SK-N-SH treated with all-trans-retinoic acid at 6 μM for 48 hours (cell line): ENCODE data around the gene SFT2D2.

Source experiments
- ATAC-seq: fragments of 200-7000 bp; cut with Tn5 transposase; 3 replicates; pipeline ENCODE4 v1.9.1; 2020; ENCODE audit warnings: mild to moderate bottlenecking, moderate library complexity
- ARNTL ChIP-seq: fragments of 450-650 bp; formaldehyde crosslinking; IDR thresholded peaks from 2 replicates; pipeline ENCODE4 v1.5.0; 2020; ENCODE audit warnings: low read depth, mild to moderate bottlenecking, moderate library complexity, borderline replicate concordance
- BACH2 ChIP-seq: fragments of 250-450 bp; sonication (Bioruptor Pico); IDR thresholded peaks from 2 replicates; pipeline ENCODE4 v1.9.0; 2021; ENCODE audit warnings: mild to moderate bottlenecking, borderline replicate concordance
- CSDC2 ChIP-seq: fragments of 250-450 bp; sonication (Bioruptor Pico); IDR thresholded peaks from 2 replicates; pipeline ENCODE4 v1.5.0; 2020; ENCODE audit warnings: mild to moderate bottlenecking, moderate library complexity
- GLIS3 ChIP-seq: fragments of 250-450 bp; sonication (Bioruptor Pico); IDR thresholded peaks from 2 replicates; pipeline ENCODE4 v1.5.0; 2020; ENCODE audit warnings: mild to moderate bottlenecking, moderate library complexity
- ISL1 ChIP-seq: fragments of 250-450 bp; sonication (Bioruptor Pico); IDR thresholded peaks from 2 replicates; pipeline ENCODE4 v2.1.2; 2022; ENCODE audit warnings: mild to moderate bottlenecking, moderate library complexity
- OSR1 ChIP-seq: fragments of 250-450 bp; sonication (Bioruptor Pico); IDR thresholded peaks from 2 replicates; pipeline ENCODE4 v1.8.0; 2022; ENCODE audit warnings: moderate library complexity, mild to moderate bottlenecking, inconsistent platforms
- PPARA ChIP-seq: fragments of 250-450 bp; sonication (Bioruptor Pico); IDR thresholded peaks from 2 replicates; pipeline ENCODE4 v1.5.0; 2020; ENCODE audit warnings: mild to moderate bottlenecking, borderline replicate concordance
- RARB ChIP-seq: fragments of 250-450 bp; sonication (Bioruptor Pico); IDR thresholded peaks from 2 replicates; pipeline ENCODE4 v1.8.0; 2021; ENCODE audit warnings: mild to moderate bottlenecking, moderate library complexity
- SNAI2 ChIP-seq: fragments of 250-450 bp; sonication (Bioruptor Pico); IDR thresholded peaks from 2 replicates; pipeline ENCODE4 v1.5.0; 2020; ENCODE audit warnings: mild to moderate bottlenecking, moderate library complexity
- TCF4 ChIP-seq: fragments of 250-450 bp; sonication (Bioruptor Pico); IDR thresholded peaks from 2 replicates; pipeline ENCODE4 v1.8.0; 2021; ENCODE audit warnings: mild to moderate bottlenecking, moderate library complexity, borderline replicate concordance
- TOX ChIP-seq: fragments of 250-450 bp; sonication (Bioruptor Pico); IDR thresholded peaks from 2 replicates; pipeline ENCODE4 v1.8.0; 2021; ENCODE audit warnings: mild to moderate bottlenecking, moderate library complexity, borderline replicate concordance
- ZC3H10 ChIP-seq: fragments of 250-450 bp; sonication (Bioruptor Pico); IDR thresholded peaks from 2 replicates; pipeline ENCODE4 v1.5.1; 2021; ENCODE audit warnings: mild to moderate bottlenecking, moderate library complexity
- ZFP3 ChIP-seq: fragments of 250-450 bp; sonication (Bioruptor Pico); IDR thresholded peaks from 2 replicates; pipeline ENCODE4 v1.5.0; 2020; ENCODE audit warnings: mild to moderate bottlenecking, moderate library complexity
- ZFP30 ChIP-seq: fragments of 450-650 bp; formaldehyde crosslinking; IDR thresholded peaks from 2 replicates; pipeline ENCODE4 v1.5.0; 2022; ENCODE audit warnings: mild to moderate bottlenecking, moderate library complexity
- ZNF565 ChIP-seq: fragments of 450-650 bp; formaldehyde crosslinking; conservative IDR thresholded peaks from 2 replicates; pipeline ENCODE4 v1.5.0; 2020; ENCODE audit warnings: low read depth, mild to moderate bottlenecking, moderate library complexity
- ZNF8 ChIP-seq: fragments of 450-650 bp; formaldehyde crosslinking; IDR thresholded peaks from 2 replicates; pipeline ENCODE4 v1.5.0; 2020; ENCODE audit warnings: mild to moderate bottlenecking, moderate library complexity
- TF ChIP-seq, protein P1 (sequence below): fragments of 250-450 bp; sonication (Bioruptor Pico); IDR thresholded peaks from 2 replicates; pipeline ENCODE4 v1.8.0; 2020; ENCODE audit warnings: mild to moderate bottlenecking, moderate library complexity, borderline replicate concordance
- TF ChIP-seq, protein P2 (sequence below): fragments of 250-450 bp; sonication (Bioruptor Pico); IDR thresholded peaks from 2 replicates; pipeline ENCODE4 v1.5.1; 2020; ENCODE audit warnings: low read depth, mild to moderate bottlenecking, moderate library complexity
- TF ChIP-seq, protein P3 (sequence below): fragments of 250-450 bp; sonication (Bioruptor Pico); IDR thresholded peaks from 2 replicates; pipeline ENCODE4 v1.5.0; 2020; ENCODE audit warnings: mild to moderate bottlenecking, moderate library complexity
- TF ChIP-seq, protein P4 (sequence below): fragments of 250-450 bp; sonication (Bioruptor Pico); IDR thresholded peaks from 2 replicates; pipeline ENCODE4 v1.8.0; 2021; ENCODE audit warnings: low read depth, mild to moderate bottlenecking, moderate library complexity, borderline replicate concordance
- TF ChIP-seq, protein P5 (sequence below): fragments of 250-450 bp; sonication (Bioruptor Pico); IDR thresholded peaks from 2 replicates; pipeline ENCODE4 v1.5.1; 2021; ENCODE audit warnings: mild to moderate bottlenecking, moderate library complexity

SFT2D2 gene

DNA sequence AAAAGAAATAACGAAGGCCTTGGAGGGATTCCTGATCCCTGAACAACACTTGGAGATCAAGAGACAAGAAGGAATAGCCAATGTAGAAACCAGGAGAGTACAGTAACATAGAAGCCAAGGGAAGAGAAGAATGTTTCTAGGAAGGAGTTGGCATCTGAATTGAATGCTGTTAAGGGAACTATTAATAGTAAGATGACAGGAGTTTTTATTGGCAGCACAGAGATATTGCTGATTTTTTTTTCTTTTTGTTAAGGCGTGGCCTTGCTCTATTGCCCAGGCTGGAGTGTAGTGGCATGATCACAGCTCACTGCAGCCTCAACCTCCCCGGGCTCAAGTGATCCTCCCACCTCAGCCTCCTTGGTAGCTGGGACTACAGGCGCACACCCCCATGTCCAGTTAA lies 9.6 kb upstream of the SFT2D2 start:
- ATAC-seq = no peak
- TF ChIP-seq, protein P1, sequence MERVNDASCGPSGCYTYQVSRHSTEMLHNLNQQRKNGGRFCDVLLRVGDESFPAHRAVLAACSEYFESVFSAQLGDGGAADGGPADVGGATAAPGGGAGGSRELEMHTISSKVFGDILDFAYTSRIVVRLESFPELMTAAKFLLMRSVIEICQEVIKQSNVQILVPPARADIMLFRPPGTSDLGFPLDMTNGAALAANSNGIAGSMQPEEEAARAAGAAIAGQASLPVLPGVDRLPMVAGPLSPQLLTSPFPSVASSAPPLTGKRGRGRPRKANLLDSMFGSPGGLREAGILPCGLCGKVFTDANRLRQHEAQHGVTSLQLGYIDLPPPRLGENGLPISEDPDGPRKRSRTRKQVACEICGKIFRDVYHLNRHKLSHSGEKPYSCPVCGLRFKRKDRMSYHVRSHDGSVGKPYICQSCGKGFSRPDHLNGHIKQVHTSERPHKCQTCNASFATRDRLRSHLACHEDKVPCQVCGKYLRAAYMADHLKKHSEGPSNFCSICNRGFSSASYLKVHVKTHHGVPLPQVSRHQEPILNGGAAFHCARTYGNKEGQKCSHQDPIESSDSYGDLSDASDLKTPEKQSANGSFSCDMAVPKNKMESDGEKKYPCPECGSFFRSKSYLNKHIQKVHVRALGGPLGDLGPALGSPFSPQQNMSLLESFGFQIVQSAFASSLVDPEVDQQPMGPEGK = no peak
- TF ChIP-seq, protein P2, sequence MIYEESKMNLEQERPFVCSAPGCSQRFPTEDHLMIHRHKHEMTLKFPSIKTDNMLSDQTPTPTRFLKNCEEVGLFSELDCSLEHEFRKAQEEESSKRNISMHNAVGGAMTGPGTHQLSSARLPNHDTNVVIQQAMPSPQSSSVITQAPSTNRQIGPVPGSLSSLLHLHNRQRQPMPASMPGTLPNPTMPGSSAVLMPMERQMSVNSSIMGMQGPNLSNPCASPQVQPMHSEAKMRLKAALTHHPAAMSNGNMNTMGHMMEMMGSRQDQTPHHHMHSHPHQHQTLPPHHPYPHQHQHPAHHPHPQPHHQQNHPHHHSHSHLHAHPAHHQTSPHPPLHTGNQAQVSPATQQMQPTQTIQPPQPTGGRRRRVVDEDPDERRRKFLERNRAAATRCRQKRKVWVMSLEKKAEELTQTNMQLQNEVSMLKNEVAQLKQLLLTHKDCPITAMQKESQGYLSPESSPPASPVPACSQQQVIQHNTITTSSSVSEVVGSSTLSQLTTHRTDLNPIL (CRISPR knock-in tag) = no peak
- TF ChIP-seq ZNF565 (CRISPR knock-in tag) = no peak

DNA sequence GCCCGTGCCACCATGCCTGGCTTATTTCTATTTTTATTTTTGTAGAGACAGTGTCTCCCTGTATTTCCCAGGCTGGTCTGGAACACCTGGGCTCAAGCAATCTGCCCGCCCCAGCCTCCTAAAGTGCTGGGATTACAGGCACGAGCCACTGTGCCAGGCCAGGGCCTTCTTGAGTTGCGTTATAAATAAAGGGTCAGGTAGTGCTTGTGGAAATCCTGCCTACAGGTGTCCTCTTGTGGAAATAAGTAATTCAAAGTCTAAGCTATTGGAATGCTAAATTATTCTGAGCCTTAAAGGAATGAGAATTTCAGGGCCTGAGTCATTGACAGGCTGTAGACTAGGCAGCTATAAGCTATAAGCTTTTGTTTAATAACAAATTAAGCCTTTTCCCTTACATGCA lies 8.1 kb upstream of the SFT2D2 start:
- TF ChIP-seq RARB (CRISPR knock-in tag) (no peak), CSDC2 (CRISPR knock-in tag) (no peak), SNAI2 (CRISPR knock-in tag) (no peak), BACH2 (CRISPR knock-in tag) (no peak), ZNF565 (CRISPR knock-in tag) (no peak), TCF4 (CRISPR knock-in tag) (no peak), PPARA (CRISPR knock-in tag) (no peak), ZFP3 (no peak), ISL1 (CRISPR knock-in tag) (no peak), ZNF8 (CRISPR knock-in tag) (no peak), OSR1 (CRISPR knock-in tag) (no peak), ARNTL (no peak), TOX (CRISPR knock-in tag) (no peak)
- TF ChIP-seq, protein P3, sequence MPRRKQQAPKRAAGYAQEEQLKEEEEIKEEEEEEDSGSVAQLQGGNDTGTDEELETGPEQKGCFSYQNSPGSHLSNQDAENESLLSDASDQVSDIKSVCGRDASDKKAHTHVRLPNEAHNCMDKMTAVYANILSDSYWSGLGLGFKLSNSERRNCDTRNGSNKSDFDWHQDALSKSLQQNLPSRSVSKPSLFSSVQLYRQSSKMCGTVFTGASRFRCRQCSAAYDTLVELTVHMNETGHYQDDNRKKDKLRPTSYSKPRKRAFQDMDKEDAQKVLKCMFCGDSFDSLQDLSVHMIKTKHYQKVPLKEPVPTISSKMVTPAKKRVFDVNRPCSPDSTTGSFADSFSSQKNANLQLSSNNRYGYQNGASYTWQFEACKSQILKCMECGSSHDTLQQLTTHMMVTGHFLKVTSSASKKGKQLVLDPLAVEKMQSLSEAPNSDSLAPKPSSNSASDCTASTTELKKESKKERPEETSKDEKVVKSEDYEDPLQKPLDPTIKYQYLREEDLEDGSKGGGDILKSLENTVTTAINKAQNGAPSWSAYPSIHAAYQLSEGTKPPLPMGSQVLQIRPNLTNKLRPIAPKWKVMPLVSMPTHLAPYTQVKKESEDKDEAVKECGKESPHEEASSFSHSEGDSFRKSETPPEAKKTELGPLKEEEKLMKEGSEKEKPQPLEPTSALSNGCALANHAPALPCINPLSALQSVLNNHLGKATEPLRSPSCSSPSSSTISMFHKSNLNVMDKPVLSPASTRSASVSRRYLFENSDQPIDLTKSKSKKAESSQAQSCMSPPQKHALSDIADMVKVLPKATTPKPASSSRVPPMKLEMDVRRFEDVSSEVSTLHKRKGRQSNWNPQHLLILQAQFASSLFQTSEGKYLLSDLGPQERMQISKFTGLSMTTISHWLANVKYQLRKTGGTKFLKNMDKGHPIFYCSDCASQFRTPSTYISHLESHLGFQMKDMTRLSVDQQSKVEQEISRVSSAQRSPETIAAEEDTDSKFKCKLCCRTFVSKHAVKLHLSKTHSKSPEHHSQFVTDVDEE (CRISPR knock-in tag) = no peak
- TF ChIP-seq, protein P1 = no peak
- TF ChIP-seq, protein P4, sequence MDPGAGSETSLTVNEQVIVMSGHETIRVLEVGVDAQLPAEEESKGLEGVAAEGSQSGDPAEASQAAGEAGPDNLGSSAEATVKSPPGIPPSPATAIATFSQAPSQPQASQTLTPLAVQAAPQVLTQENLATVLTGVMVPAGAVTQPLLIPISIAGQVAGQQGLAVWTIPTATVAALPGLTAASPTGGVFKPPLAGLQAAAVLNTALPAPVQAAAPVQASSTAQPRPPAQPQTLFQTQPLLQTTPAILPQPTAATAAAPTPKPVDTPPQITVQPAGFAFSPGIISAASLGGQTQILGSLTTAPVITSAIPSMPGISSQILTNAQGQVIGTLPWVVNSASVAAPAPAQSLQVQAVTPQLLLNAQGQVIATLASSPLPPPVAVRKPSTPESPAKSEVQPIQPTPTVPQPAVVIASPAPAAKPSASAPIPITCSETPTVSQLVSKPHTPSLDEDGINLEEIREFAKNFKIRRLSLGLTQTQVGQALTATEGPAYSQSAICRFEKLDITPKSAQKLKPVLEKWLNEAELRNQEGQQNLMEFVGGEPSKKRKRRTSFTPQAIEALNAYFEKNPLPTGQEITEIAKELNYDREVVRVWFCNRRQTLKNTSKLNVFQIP = no peak
- peak; percentile 36; the same call in 1 of the 3 replicates for ATAC-seq

DNA sequence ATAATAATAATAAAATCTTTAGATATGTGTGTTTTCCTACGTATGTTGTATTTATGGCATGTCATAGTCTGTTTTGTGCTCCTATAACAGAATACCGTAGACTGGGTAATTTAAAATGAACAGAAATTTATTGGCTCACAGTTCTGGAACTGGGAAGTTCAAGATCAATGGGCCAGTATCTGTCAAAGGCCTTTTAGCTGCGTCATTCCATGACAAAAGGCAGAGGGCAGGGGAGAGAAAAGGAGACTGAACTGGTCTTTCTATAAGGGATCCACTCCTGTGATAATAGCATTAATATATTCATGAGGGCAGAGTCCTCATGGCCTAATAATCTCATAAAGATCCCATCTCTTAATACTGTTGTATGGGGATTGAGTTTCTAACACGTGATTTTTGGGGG lies 7.1 kb upstream of the SFT2D2 start:
- ATAC-seq = no peak
- no peak for TF ChIP-seq ZNF565 (CRISPR knock-in tag)
- TF ChIP-seq, protein P1 = no peak
- no peak for TF ChIP-seq RARB (CRISPR knock-in tag)
- TF ChIP-seq, protein P4 = no peak
- TF ChIP-seq, protein P2 (CRISPR knock-in tag) = no peak
- TF ChIP-seq BACH2 (CRISPR knock-in tag) = no peak
- TF ChIP-seq ZFP30 (CRISPR knock-in tag) = no peak
- no peak for TF ChIP-seq ARNTL
- TF ChIP-seq ZFP3 = no peak
- TF ChIP-seq, protein P5, sequence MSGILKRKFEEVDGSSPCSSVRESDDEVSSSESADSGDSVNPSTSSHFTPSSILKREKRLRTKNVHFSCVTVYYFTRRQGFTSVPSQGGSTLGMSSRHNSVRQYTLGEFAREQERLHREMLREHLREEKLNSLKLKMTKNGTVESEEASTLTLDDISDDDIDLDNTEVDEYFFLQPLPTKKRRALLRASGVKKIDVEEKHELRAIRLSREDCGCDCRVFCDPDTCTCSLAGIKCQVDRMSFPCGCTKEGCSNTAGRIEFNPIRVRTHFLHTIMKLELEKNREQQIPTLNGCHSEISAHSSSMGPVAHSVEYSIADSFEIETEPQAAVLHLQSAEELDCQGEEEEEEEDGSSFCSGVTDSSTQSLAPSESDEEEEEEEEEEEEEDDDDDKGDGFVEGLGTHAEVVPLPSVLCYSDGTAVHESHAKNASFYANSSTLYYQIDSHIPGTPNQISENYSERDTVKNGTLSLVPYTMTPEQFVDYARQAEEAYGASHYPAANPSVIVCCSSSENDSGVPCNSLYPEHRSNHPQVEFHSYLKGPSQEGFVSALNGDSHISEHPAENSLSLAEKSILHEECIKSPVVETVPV = no peak
- TF ChIP-seq PPARA (CRISPR knock-in tag) = no peak
- no peak for TF ChIP-seq ZC3H10
- TF ChIP-seq GLIS3 (CRISPR knock-in tag) = no peak
- no peak for TF ChIP-seq ISL1 (CRISPR knock-in tag)
- TF ChIP-seq SNAI2 (CRISPR knock-in tag) = no peak
